CD4-positive, alpha-beta T cell treated with Interleukin-10 for 1 hour (primary cell): ENCODE data around the gene ELOVL6.
"Not testable (repeated sequence)": the region's sequence is repeated elsewhere in the genome, so short reads cannot be mapped to it uniquely, and the experiment has no call there.

ENCODE experiments used
- DNase-seq: peaks from one replicate; pipeline ENCODE4 v3.0.0-alpha.2; 2020

Gene ELOVL6

GRCh38 chr4:110071466-110071865 is 126.9 kb downstream of the ELOVL6 start:
- DNase-seq, result no peak

DNA sequence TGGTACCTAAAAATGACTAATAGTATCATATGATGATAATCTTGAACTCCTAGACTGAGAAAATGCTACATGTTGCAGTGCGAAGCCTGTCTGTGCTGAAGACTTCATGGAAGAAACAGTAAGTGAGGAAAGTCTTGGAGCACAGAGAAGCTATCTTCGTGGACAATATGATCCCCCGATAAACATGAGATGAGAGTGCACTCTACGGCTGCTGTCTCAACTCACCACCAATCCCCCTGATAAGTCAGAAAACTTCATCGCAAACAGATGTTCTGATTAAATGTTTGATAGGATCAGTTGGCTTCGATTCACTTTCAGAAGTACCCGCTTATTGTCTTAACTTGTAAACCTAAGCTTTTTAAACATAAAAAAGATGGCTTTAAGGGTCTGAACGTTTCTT is 130.2 kb downstream of the ELOVL6 start:
- DNase-seq, result no peak

DNA sequence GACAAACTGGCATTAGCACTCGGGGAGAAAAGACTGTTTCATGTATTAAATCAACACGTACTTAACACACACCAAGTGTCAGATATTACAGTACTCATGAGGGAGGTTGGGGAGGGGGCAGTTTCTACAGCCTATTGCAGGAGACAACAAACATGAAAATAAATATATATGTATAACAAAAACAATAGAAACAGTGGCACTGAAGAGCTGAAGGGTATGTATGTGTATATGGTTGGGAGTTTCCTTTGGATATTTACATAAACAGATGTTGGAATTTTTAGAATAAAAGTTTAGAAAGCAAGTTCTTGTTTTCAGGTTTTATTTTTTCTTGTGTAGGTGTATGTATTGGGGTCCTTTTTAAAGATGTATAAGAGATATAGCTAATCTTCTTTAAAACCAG is 133.5 kb downstream of the ELOVL6 start:
- DNase-seq, result no peak

GRCh38 chr4:110064295-110064694 is 134.1 kb downstream of the ELOVL6 start:
- DNase-seq, result no peak

GRCh38 chr4:110062166-110062565 is 136.2 kb downstream of the ELOVL6 start:
- no peak for DNase-seq

- DNase-seq, result no peak
These were observed 137.3 kb downstream of the ELOVL6 start for GRCh38 chr4:110061076-110061475.

DNA sequence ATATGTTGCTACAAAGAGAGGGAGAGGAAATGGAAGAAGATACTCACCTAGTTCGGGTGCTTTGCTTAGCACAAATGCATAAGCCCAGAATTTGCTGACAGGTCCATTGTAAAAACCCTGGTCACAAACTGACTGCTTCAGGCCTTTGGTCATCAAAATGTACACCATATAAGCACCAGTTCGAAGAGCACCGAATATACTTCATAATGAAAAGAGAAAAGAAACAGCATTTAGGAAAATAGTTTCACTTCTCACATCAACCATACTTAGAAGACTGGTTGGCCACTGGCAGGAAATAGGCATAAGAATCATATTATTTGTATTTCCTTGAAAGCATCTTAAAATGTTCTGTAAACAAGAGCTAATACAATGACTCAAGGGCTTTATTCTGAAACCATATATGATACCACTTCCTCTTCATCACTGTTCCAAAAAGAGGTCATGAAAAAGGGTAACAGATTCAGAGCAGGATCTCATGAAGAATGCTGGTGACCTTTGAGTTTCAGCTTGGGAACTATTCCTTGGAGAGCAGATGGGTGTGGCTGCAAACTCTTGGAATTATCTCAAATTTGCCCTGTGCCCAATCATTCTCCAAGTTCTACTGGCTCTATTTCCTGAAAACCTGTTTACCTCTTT is 138.7 kb downstream of the ELOVL6 start:
- peak; percentile 37 for DNase-seq

- DNase-seq, result no peak
These were observed 139.7 kb downstream of the ELOVL6 start for GRCh38 chr4:110058677-110059076.

- DNase-seq, result peak; percentile 26
These were observed 143.2 kb downstream of the ELOVL6 start for GRCh38 chr4:110055158-110055768.

DNA sequence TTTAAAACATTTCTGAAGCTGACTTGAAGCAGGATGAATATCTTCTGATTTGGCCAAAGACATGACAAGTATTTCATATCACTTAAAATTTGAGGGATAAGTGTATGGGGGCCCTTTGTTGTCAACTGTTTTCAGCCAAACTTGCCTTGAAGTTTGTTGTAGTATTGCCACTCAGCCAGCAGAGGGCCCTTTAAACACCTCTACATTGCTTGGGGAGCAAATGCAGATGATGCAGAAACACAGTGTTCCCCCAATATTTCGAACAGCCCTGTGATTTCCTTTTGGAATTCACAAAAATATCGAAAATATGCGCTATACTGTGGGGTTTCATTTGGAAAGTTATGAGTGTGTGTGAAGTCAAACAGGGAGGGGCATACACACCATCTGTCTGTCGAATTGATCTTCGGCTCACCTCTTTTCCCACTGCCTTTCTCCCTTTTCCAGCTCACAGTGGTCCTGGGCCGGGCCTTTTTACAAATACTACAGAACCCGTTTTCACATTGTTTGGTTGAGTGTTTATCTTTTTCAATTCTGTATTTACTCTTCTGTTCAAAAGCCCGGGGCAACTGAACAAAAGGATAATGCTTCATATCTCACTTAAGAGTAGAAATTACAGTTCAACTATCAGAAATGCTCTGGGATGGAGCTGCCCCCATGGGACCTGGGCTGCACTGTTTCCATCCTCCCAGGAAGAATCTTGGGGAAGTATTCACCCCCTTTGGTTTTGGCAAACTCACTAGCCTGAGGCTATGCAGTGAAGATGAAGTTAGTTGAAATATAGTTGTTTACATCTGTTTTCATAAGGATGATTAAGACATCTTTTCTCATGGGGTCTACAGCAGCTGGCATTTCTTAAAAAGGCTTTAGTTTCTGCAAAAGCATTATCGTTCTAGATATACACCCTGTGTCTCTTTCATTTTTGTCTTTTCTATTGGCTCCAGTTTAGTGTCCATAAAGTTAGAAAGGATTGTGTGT is 148.2 kb downstream of the ELOVL6 start:
- DNase-seq, result peak; percentile 68

DNA sequence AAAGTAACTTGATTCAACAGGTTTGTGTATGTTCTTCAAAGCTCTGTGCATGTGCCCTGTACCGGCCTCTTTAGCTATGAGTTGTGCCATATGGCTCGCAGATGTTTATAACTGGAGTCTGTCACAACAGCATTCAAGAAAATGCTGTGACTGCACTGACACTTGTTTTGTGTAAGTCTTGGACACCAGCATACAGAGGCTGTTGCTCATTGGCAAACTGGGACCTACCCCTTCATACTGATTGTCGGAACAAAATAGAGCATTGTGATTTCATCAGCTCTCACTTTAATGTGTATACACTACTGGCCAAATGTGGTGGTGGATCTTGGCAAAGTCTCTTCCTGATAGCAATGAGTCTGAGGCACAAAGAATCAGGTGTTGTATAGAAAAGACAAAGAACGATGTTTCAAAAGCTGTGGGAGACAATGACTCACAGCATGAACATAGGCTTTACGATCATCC is 151.8 kb downstream of the ELOVL6 start:
- no peak for DNase-seq

DNA sequence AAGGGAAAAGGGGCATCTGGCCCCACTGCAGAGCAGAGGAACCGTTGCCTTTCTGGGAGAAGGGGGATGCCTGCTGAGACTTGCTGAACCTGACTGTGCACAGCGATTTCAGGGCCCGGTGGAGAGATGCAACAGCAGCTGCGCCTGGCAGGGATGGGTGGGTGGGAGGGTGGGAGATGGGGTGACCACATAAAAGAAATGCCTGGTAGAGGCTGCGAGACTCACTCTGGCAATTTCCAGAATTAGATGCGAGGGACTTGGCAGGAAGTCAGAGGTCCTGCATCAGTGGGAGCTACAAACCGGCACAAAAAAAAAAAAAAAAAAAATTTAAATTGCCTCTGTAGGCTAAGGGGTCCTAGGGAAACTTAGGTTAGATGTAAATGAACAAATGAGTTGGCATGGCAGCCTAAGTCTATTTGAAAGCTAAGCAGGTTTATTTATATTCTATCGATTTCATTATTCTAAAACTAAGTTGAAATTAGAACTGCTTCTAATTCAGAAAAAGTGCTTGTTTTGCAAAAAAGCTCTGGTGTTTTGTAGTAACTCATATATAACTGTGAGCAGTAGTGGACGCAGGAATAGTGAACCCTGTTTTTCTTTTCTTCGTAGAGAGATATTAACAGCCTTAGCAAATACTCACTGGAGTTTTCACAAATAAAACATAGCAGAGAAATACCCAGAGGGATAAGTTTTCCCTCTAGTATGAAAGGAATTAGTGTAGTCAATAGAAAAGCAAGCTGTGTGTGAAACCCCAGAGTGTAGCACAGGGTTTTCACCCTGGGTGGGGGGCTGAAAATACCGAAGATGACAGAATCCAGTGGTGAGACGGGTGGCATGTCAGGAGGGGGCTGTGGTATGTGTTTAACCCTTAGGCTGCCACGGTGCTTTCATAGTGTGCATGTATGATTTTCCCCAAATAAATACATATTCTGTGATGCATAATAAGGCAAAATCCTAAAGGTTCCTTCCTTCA is 155.6 kb downstream of the ELOVL6 start:
- DNase-seq, result no peak

GRCh38 chr4:110041735-110042134 is 156.7 kb downstream of the ELOVL6 start:
- no peak for DNase-seq

- DNase-seq, result not testable (repeated sequence)
These were observed 159.3 kb downstream of the ELOVL6 start for GRCh38 chr4:110039164-110039563.

DNA sequence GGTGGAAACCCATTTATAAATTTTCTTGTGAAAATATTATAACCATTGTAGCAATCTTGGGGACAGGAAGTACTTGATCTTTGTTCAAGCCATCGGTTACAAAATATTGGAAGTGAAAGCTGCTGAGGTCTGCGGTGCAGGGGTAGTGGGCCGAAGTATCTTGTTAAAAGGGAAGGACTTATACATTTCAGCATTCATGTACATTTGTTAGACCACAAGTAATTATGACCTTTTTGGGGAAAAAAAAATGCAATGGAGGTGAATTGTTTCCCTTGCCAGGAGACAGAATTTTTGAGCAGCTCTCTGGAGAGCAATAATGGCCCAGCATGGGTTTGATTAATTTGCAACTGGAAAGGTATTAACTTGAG is 164.4 kb downstream of the ELOVL6 start:
- DNase-seq, result no peak

DNA sequence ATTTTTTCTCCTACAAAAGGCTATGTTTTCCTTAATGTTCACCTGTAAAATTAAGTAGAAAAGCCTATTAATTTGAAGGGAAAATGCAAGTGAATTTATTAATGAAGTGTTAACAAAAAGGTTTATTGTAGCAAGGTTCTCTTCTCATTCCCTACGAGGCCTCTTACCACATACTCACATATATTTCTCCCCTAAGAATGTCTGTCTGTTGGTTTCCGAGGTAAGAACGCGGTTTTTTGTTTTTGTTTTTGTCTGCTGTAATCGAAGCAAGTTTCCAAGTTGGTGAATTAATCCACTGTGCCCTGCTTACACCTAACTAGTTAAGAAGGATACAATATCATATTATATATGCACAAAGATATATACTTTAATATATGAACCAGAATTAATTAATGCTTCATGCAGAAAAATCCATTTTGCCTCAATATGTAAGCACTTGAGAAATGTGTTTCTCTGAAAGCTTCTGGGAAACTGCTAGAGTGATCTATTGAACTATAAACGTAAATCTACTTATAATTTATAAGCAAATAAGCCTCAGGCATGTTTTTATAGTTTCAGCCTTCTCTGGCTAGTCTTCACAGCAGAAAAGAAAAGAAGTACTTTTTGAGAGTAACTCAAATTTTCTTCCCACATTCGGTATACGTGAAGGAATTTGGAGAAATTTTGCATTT is 164.9 kb downstream of the ELOVL6 start:
- DNase-seq, result no peak

- no peak for DNase-seq
These were observed 165.8 kb downstream of the ELOVL6 start for GRCh38 chr4:110032603-110033002.

- DNase-seq, result no peak
These were observed 172.7 kb downstream of the ELOVL6 start for GRCh38 chr4:110025718-110026117.

DNA sequence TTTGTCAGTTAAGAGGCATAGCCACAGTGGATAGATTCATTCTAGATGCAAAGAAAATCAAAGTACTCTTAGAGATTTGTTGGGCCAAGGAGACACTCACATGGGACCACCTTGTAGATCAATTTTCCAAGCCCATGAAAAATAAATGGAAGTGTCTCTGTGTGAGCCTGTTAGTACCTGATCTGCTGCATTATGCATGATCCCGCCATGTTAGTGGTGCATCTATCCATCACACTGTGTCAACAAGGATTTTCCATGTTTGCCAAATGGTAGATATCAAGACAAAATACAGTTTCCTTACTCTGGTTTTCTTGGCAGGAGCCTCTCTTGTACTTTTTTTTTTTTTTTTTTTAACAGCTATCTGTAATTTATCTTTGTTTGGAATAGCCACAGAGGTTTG is 173.4 kb downstream of the ELOVL6 start:
- DNase-seq, result no peak

DNA sequence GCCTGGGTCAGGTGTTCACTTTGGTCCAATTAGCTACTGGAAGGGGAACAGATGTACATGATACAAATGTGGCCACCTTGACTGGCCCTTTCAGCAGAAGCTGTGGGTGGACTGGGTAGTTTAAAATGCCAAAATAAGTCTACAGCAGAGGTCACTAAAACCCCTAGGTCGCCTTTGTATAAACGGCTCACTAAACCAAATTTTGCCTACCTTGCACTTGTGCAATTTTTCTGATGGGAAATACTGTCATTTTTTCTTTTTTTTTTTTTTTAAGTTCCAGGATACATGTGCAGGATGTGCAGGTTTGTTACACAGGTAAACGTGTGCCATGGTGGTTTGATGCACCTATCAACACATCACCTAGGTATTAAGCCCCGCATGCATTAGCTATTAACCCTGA is 176.0 kb downstream of the ELOVL6 start:
- no peak for DNase-seq

DNA sequence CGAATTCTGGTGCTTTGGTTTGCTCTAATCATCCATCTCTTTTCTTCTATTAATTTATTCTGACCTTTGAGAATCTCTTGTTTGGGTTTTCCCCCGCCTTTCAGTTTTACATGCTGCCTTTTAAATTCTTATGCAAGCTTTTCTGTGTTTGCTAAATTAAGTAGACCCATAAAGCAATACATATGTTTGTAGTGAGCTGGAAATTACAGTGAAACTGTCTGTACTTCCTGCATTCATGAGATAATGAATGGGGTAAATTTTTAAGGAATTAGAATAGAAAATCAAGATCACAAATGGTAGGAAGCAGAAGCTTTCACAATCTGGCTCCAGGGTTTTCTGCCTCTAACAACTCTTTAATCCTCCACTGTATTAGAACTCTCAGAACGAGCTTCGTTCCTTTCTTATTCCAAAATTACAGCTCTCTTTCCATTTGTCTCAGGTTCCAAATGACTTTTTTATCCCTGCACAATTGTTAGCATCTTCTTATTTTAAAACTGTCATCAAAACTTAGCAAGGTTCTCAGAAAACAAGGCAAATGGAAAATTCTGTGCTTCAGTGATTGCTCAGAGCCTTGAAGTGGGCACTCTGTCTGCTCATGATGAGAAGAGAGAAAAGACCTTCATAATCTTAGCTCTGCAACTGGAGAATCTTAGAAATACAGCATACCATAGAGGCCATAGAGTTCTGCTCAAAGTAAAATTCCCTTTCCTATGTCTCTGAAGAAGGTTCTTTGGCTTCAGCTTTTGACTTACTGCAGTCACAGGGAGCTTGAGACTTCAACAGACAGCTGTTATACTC is 177.6 kb downstream of the ELOVL6 start:
- DNase-seq, result no peak
